NB4 (cell line): ENCODE measurements around the gene PNPLA1.

Source experiments
- MYC ChIP-seq: IDR thresholded peaks from 2 replicates; pipeline ENCODE4 v1.6.1; 2011; ENCODE audit warnings: low read depth, low read length
- POLR2A ChIP-seq: IDR thresholded peaks from 2 replicates; pipeline ENCODE4 v1.6.1; 2011; ENCODE audit warnings: mild to moderate bottlenecking; ENCODE audit not compliant: insufficient read length; ENCODE audit errors: extremely low read depth
- TF ChIP-seq, protein P1 (sequence below): IDR thresholded peaks from one replicate; pipeline ENCODE4 v1.5.1; 2012; ENCODE audit warnings: low read depth, low read length
- TF ChIP-seq, protein P2 (sequence below): IDR thresholded peaks from 2 replicates; pipeline ENCODE4 v1.6.1; 2011; ENCODE audit warnings: low read depth, low read length

GRCh38 chr6:36252005-36252404, 17.9 kb upstream of the PNPLA1 start:
- no peak for TF ChIP-seq POLR2A
- TF ChIP-seq, protein P1, sequence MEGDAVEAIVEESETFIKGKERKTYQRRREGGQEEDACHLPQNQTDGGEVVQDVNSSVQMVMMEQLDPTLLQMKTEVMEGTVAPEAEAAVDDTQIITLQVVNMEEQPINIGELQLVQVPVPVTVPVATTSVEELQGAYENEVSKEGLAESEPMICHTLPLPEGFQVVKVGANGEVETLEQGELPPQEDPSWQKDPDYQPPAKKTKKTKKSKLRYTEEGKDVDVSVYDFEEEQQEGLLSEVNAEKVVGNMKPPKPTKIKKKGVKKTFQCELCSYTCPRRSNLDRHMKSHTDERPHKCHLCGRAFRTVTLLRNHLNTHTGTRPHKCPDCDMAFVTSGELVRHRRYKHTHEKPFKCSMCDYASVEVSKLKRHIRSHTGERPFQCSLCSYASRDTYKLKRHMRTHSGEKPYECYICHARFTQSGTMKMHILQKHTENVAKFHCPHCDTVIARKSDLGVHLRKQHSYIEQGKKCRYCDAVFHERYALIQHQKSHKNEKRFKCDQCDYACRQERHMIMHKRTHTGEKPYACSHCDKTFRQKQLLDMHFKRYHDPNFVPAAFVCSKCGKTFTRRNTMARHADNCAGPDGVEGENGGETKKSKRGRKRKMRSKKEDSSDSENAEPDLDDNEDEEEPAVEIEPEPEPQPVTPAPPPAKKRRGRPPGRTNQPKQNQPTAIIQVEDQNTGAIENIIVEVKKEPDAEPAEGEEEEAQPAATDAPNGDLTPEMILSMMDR = no peak
- no peak for TF ChIP-seq MYC
- TF ChIP-seq, protein P2, sequence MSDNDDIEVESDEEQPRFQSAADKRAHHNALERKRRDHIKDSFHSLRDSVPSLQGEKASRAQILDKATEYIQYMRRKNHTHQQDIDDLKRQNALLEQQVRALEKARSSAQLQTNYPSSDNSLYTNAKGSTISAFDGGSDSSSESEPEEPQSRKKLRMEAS = no peak
